Measurements from ENCODE around the gene SHKBP1. TPM values are rescaled to one million over a fixed set of nuclear protein-coding genes. Genes with fewer than 3 reads are reported as not detected.

The SHKBP1 gene
- total RNA-seq, 1 donor = 16.3 TPM

GRCh38 chr19:40575326-40575725, 1.3 kb upstream of the SHKBP1 start:
- H3K9me3 ChIP-seq (ENCODE audit: low read depth, low read length) = no peaks in the 10 kb centered on the region
- no peaks in the 10 kb centered on the region for H3K27me3 ChIP-seq (ENCODE audit: insufficient read depth, low read length)
- peaks cover 13% of the 10 kb centered on the region for H3K36me3 ChIP-seq (ENCODE audit: insufficient read depth, low read length)
- H3K4me2 ChIP-seq (ENCODE audit: insufficient read depth, low read length) = no peak overlapping the region
- H3K79me2 ChIP-seq (ENCODE audit: insufficient read depth, low read length) = peaks cover 13% of the 10 kb centered on the region
- no peak overlapping the region for H3K4me3 ChIP-seq (ENCODE audit: insufficient read depth, low read length)
- H4K20me1 ChIP-seq (ENCODE audit: insufficient read depth, low read length) = no peaks in the 10 kb centered on the region
- H3K27ac ChIP-seq (ENCODE audit: low read depth, low read length) = no peak overlapping the region
- DNase-seq (ENCODE audit: insufficient read length, low spot score, missing footprints) = no peak
- H3K4me1 ChIP-seq (ENCODE audit: insufficient read depth, low read length) = peaks cover 8% of the 10 kb centered on the region
- no peak for TF ChIP-seq CTCF (IDR thresholded peaks at IDR 0.05; ENCODE audit: extremely low read depth, low read depth, low read length)
- H2AFZ ChIP-seq (ENCODE audit: low read length) = no peak overlapping the region

GRCh38 chr19:40576151-40576584, 505 bp upstream of the SHKBP1 start:
- TF ChIP-seq CTCF (IDR thresholded peaks at IDR 0.05; ENCODE audit: extremely low read depth, low read depth, low read length) = no peak
- peak overlapping the region; percentile 82 for H2AFZ ChIP-seq (ENCODE audit: low read length)
- H3K4me3 ChIP-seq (ENCODE audit: insufficient read depth, low read length) = peak overlapping the region; percentile 85

GRCh38 chr19:40578442-40578908, 1.8 kb downstream of the SHKBP1 start:
- Histone ChIP-seq H3K9me3 (ENCODE audit: low read depth, low read length) (no peaks in the 10 kb centered on the region), H4K20me1 (ENCODE audit: insufficient read depth, low read length) (no peaks in the 10 kb centered on the region), H3K4me3 (ENCODE audit: insufficient read depth, low read length) (no peak overlapping the region), H3K36me3 (ENCODE audit: insufficient read depth, low read length) (peaks cover 36% of the 10 kb centered on the region), H3K4me1 (ENCODE audit: insufficient read depth, low read length) (peaks cover 8% of the 10 kb centered on the region), H3K79me2 (ENCODE audit: insufficient read depth, low read length) (peaks cover 13% of the 10 kb centered on the region), H3K27ac (ENCODE audit: low read depth, low read length) (no peak overlapping the region), H3K27me3 (ENCODE audit: insufficient read depth, low read length) (no peaks in the 10 kb centered on the region), H2AFZ (ENCODE audit: low read length) (no peak overlapping the region), H3K4me2 (ENCODE audit: insufficient read depth, low read length) (no peak overlapping the region)
- TF ChIP-seq CTCF (IDR thresholded peaks at IDR 0.05; ENCODE audit: extremely low read depth, low read depth, low read length) = no peak
- peak; percentile 43 for DNase-seq (ENCODE audit: insufficient read length, low spot score, missing footprints)

More at GRCh38 chr19:40576151-40576584, 505 bp upstream of the SHKBP1 start:
- peak overlapping the region; percentile 88 for H3K4me2 ChIP-seq (ENCODE audit: insufficient read depth, low read length)
- H3K27ac ChIP-seq (ENCODE audit: low read depth, low read length) = no peak overlapping the region
- peaks cover 21% of the 10 kb centered on the region for H3K36me3 ChIP-seq (ENCODE audit: insufficient read depth, low read length)
- no peaks in the 10 kb centered on the region for H4K20me1 ChIP-seq (ENCODE audit: insufficient read depth, low read length)
- no peak for DNase-seq (ENCODE audit: insufficient read length, low spot score, missing footprints)
- peaks cover 13% of the 10 kb centered on the region for H3K79me2 ChIP-seq (ENCODE audit: insufficient read depth, low read length)
- H3K9me3 ChIP-seq (ENCODE audit: low read depth, low read length) = no peaks in the 10 kb centered on the region
- peaks cover 8% of the 10 kb centered on the region for H3K4me1 ChIP-seq (ENCODE audit: insufficient read depth, low read length)
- no peaks in the 10 kb centered on the region for H3K27me3 ChIP-seq (ENCODE audit: insufficient read depth, low read length)

GRCh38 chr19:40580619-40581018, 3.9 kb downstream of the SHKBP1 start:
- Histone ChIP-seq H3K4me3 (ENCODE audit: insufficient read depth, low read length) (no peak overlapping the region), H3K27me3 (ENCODE audit: insufficient read depth, low read length) (no peaks in the 10 kb centered on the region), H3K9me3 (ENCODE audit: low read depth, low read length) (no peaks in the 10 kb centered on the region), H3K27ac (ENCODE audit: low read depth, low read length) (no peak overlapping the region), H3K4me2 (ENCODE audit: insufficient read depth, low read length) (no peak overlapping the region), H2AFZ (ENCODE audit: low read length) (no peak overlapping the region), H3K79me2 (ENCODE audit: insufficient read depth, low read length) (peaks cover 13% of the 10 kb centered on the region), H4K20me1 (ENCODE audit: insufficient read depth, low read length) (no peaks in the 10 kb centered on the region), H3K36me3 (ENCODE audit: insufficient read depth, low read length) (peaks cover 36% of the 10 kb centered on the region), H3K4me1 (ENCODE audit: insufficient read depth, low read length) (peaks cover 14% of the 10 kb centered on the region)
- peak; percentile 49 for DNase-seq (ENCODE audit: insufficient read length, low spot score, missing footprints)
- no peak for TF ChIP-seq CTCF (IDR thresholded peaks at IDR 0.05; ENCODE audit: extremely low read depth, low read depth, low read length)
